HCT116 (cell line): ENCODE data around the gene GAPDH. TPM values are rescaled to one million over a fixed set of nuclear protein-coding genes. Genes with fewer than 3 reads are reported as not detected.

Experiments used
- ATAC-seq: fragments of 200-7000 bp; cut with Tn5 transposase; 2 replicates; pipeline ENCODE4 v1.9.1; 2020; ENCODE audit warnings: mild to moderate bottlenecking, moderate library complexity
- BruUV-seq: library from RNA; stranded (reverse); fragments of 400-500 nt; replicated peaks from 2 replicates; lab custom pipeline; 2021; lab: Mats Ljungman, UMichigan
- CTCF ChIA-PET: fragments of 300-600 bp; sonication (Branson Sonifier 250); formaldehyde crosslinking; loops from one replicate; lab custom pipeline; 2021; ENCODE audit warnings: antibody characterized with exemption; lab: Charles Lee
- POLR2A ChIA-PET: fragments of 300-600, 350-600 bp; sonication (Branson Sonifier 250); formaldehyde crosslinking; loops from one replicate; lab custom pipeline; 2021; ENCODE audit warnings: antibody characterized with exemption; lab: Charles Lee
- RAD21 ChIA-PET, 2 experiments: fragments of 300-600 bp; sonication (Branson Sonifier 250); formaldehyde crosslinking; loops; one replicate each; lab custom pipeline; 2023; ENCODE audit warnings: low total read pairs in 2 of 2; ENCODE audit not compliant: uncharacterized antibody in 2 of 2, unreplicated experiment in 2 of 2, low non-redundant PET in 1 of 2; lab: Charles Lee
- DNase-seq: peaks from one replicate; pipeline ENCODE4 v3.0.0-alpha.2; 2010; ENCODE audit warnings: low read depth, low spot score
- H2AFZ ChIP-seq: fragments of 200-600 bp; shearing (Covaris generic), sonication (generic); 2 replicates; pipeline ENCODE4 v1.6.1; 2017; ENCODE audit warnings: low read depth, mixed run types, mixed read lengths, antibody characterized with exemption, low read length; ENCODE audit not compliant: poor library complexity, severe bottlenecking
- H3K27ac ChIP-seq: 2 replicates; pipeline ENCODE4 v1.5.1; 2012; ENCODE audit warnings: low read depth, low read length
- H3K27me3 ChIP-seq: fragments of 200-600 bp; sonication (generic); 2 replicates; pipeline ENCODE4 v1.6.1; 2016; ENCODE audit warnings: mixed run types, low read length, mixed read lengths; ENCODE audit not compliant: insufficient read depth
- H3K36me3 ChIP-seq, 2 experiments: fragments of 200-500 bp in 1 of 2; fragments of 200-600 bp in 1 of 2; sonication (Bioruptor generic) in 1 of 2; sonication (generic) in 1 of 2; 2 replicates each; pipeline versions ENCODE4 v1.5.1 to v1.6.1; 2014 to 2016; ENCODE audit warnings: low read length in 2 of 2, inconsistent platforms in 1 of 2, mixed read lengths in 1 of 2, mixed run types in 1 of 2; ENCODE audit not compliant: insufficient read depth in 2 of 2, control insufficient read depth in 1 of 2
- H3K4me1 ChIP-seq, 2 experiments: fragments of 200-600 bp in 1 of 2; sonication (generic) in 1 of 2; 2 replicates each; pipeline versions ENCODE4 v1.5.1 to v1.6.1; 2012 to 2017; ENCODE audit warnings: low read length in 2 of 2, inconsistent platforms in 1 of 2, mild to moderate bottlenecking in 1 of 2, mixed read lengths in 1 of 2, mixed run types in 1 of 2, moderate library complexity in 1 of 2; ENCODE audit not compliant: insufficient read depth in 2 of 2, control insufficient read depth in 1 of 2
- H3K4me2 ChIP-seq: fragments of 200-600 bp; sonication (generic); 2 replicates; pipeline ENCODE4 v1.6.1; 2017; ENCODE audit warnings: mixed run types, low read length, mixed read lengths
- H3K4me3 ChIP-seq, 2 experiments: fragments of 200-600 bp in 1 of 2; sonication (generic) in 1 of 2; replicated peaks in 1 of 2; 2 replicates each; pipeline ENCODE4 v1.5.1; 2011 to 2016; ENCODE audit warnings: low read length in 2 of 2, control low read depth in 1 of 2, low read depth in 1 of 2, mild to moderate bottlenecking in 1 of 2, mixed read lengths in 1 of 2, mixed run types in 1 of 2
- H3K79me2 ChIP-seq: fragments of 200-600 bp; sonication (generic); 2 replicates; pipeline ENCODE4 v1.6.1; 2017; ENCODE audit warnings: mild to moderate bottlenecking, mixed run types, low read length, moderate library complexity, mixed read lengths; ENCODE audit not compliant: insufficient read depth
- H3K9ac ChIP-seq: fragments of 200-600 bp; sonication (generic); 2 replicates; pipeline ENCODE4 v1.6.1; 2016; ENCODE audit warnings: low read length, mixed read lengths
- H3K9me2 ChIP-seq: fragments of 200-600 bp; sonication (generic), shearing (Covaris generic); 2 replicates; pipeline ENCODE4 v1.6.1; 2017; ENCODE audit warnings: mixed run types, mild to moderate bottlenecking, moderate library complexity; ENCODE audit not compliant: insufficient read depth
- H3K9me3 ChIP-seq, 2 experiments: fragments of 200-500 bp in 1 of 2; fragments of 200-600 bp in 1 of 2; sonication (Bioruptor generic) in 1 of 2; sonication (generic) in 1 of 2; 2 replicates each; pipeline ENCODE4 v1.6.1; 2014 to 2017; ENCODE audit warnings: low read length in 2 of 2, mixed read lengths in 2 of 2, inconsistent platforms in 1 of 2, low read depth in 1 of 2, mild to moderate bottlenecking in 1 of 2, mixed run types in 1 of 2, moderate library complexity in 1 of 2; ENCODE audit not compliant: control insufficient read depth in 1 of 2, insufficient read depth in 1 of 2
- H4K20me1 ChIP-seq: fragments of 200-600 bp; sonication (generic), shearing (Covaris generic); 2 replicates; pipeline ENCODE4 v1.6.1; 2017; ENCODE audit warnings: mixed run types, mild to moderate bottlenecking, moderate library complexity; ENCODE audit not compliant: insufficient read depth
- ATF3 ChIP-seq: IDR thresholded peaks from 2 replicates; pipeline ENCODE4 v1.6.1; 2012
- CTCF ChIP-seq, 3 experiments: fragments of 200-600 bp in 1 of 3; sonication (generic) in 1 of 3; IDR thresholded peaks in 2 of 3; conservative IDR thresholded peaks in 1 of 3; 2 replicates each; pipeline ENCODE4 v1.5.1; 2012 to 2017; ENCODE audit warnings: low read depth in 2 of 3, low read length in 2 of 3, antibody characterized with exemption in 1 of 3, borderline replicate concordance in 1 of 3, control low read depth in 1 of 3, mild to moderate bottlenecking in 1 of 3, mixed read lengths in 1 of 3, mixed run types in 1 of 3, moderate library complexity in 1 of 3; ENCODE audit not compliant: insufficient read depth in 1 of 3
- ELF1 ChIP-seq: IDR thresholded peaks from 2 replicates; pipeline ENCODE4 v1.6.1; 2012; ENCODE audit warnings: low read depth, borderline replicate concordance
- EZH2phosphoT487 ChIP-seq: fragments of 200-600 bp; IDR thresholded peaks from 2 replicates; pipeline ENCODE4 v1.6.1; 2018; ENCODE audit warnings: antibody characterized with exemption, borderline replicate concordance
- JUND ChIP-seq: IDR thresholded peaks from 2 replicates; pipeline ENCODE4 v1.6.1; 2012
- POLR2A ChIP-seq: IDR thresholded peaks from 2 replicates; pipeline ENCODE4 v1.7.0; 2011; ENCODE audit warnings: borderline replicate concordance; ENCODE audit not compliant: insufficient read depth, insufficient read length; ENCODE audit errors: extremely low read depth
- RAD21 ChIP-seq: IDR thresholded peaks from 2 replicates; pipeline ENCODE4 v1.6.1; 2012; ENCODE audit warnings: low read depth, mild to moderate bottlenecking
- SP1 ChIP-seq: IDR thresholded peaks from 2 replicates; pipeline ENCODE4 v1.6.1; 2012; ENCODE audit warnings: low read depth
- ZFX ChIP-seq: fragments of 450-650 bp; IDR thresholded peaks from 2 replicates; pipeline ENCODE4 v1.6.1; 2017
- ZNF274 ChIP-seq: fragments of 200-500 bp; sonication (Bioruptor generic); IDR thresholded peaks from 2 replicates; pipeline ENCODE4 v1.6.1; 2014; ENCODE audit warnings: mild to moderate bottlenecking, low read depth, low read length, inconsistent platforms
- intact Hi-C: fragments of 100-400 bp; cut with micrococcal nuclease; formaldehyde crosslinking; loops from 2 replicates; pipeline ENCODE4 v1.10.0; 2022
- total RNA-seq: library from RNA; stranded (reverse); gene quantifications from one replicate; pipeline ENCODE4 v1.2.1, GENCODE V29; 2021; ENCODE audit not compliant: unreplicated experiment

Gene GAPDH
- total RNA-seq, 1 experiment from 2014 or later = 5,901 TPM

GRCh38 chr12:6541371-6542165, 7.3 kb downstream of the GAPDH start:
- intact Hi-C loops = no loop called here
- POLR2A ChIA-PET = interaction anchor here (0.6 to 1.2 kb wide), 2 partner anchors 11 to 178 kb away, joined by 3 read pairs; no protein-coding TSS in a partner anchor
- Histone ChIP-seq H3K9me2 (no peaks in the 10 kb centered on the region), H3K27me3 (no peaks in the 10 kb centered on the region), H3K27ac (peak overlapping the region; percentile 84), H4K20me1 (peaks cover 8% of the 10 kb centered on the region; the same call in 1 of the 2 replicates), H3K4me1 (peaks cover 18 to 52% of the 10 kb centered on the region in 2 experiments), H3K9me3 (no peaks in the 10 kb centered on the region), H3K4me3 (no peak overlapping the region), H3K79me2 (peaks cover 10% of the 10 kb centered on the region; the same call in 1 of the 2 replicates)
- RAD21 ChIA-PET = no interaction called here
- no peak for DNase-seq
- CTCF ChIA-PET = interaction anchor here (1.0 to 2.6 kb wide), 3 partner anchors 11 to 157 kb away, joined by 3 to 10 read pairs (median 6); no protein-coding TSS in a partner anchor
- TF ChIP-seq RAD21 (no peak), ELF1 (no peak), ZNF274 (no peak), ATF3 (no peak), SP1 (no peak)
- TF ChIP-seq, all 23 proteins: peak for 0
- BruUV-seq = no TSS peak
- Histone ChIP-seq H2AFZ (no peak overlapping the region), H3K36me3 (peaks cover 7 to 13% of the 10 kb centered on the region in 2 experiments; a peak in 2 of 4 replicates), H3K4me2 (peak overlapping the region; percentile 94), H3K9ac (peak overlapping the region; percentile 52)
- no peak for ATAC-seq

- Histone ChIP-seq H4K20me1 (peaks cover 6% of the 10 kb centered on the region; the same call in 1 of the 2 replicates), H3K36me3 (peaks cover under 1 to 5% of the 10 kb centered on the region in 2 experiments; a peak in 2 of 4 replicates), H3K27ac (no peak overlapping the region), H2AFZ (no peak overlapping the region), H3K27me3 (no peaks in the 10 kb centered on the region), H3K9me3 (no peaks in the 10 kb centered on the region), H3K4me3 (no peak overlapping the region), H3K4me1 (peaks cover 18 to 48% of the 10 kb centered on the region in 2 experiments), H3K9me2 (no peaks in the 10 kb centered on the region), H3K79me2 (peaks cover 2% of the 10 kb centered on the region; the same call in 1 of the 2 replicates), H3K9ac (no peak overlapping the region), H3K4me2 (no peak overlapping the region)
- ATAC-seq (no peak), DNase-seq (no peak)
- ChIA-PET POLR2A (no interaction called here), CTCF (interaction anchor here (1.0 kb wide), 1 partner anchor 156 kb away, joined by 3 read pairs; no protein-coding TSS in a partner anchor), RAD21 (no interaction called here)
- TF ChIP-seq ZNF274 (no peak), RAD21 (no peak), ELF1 (no peak), EZH2phosphoT487 (no peak), POLR2A (no peak), JUND (no peak), CTCF (IDR thresholded peaks at IDR 0.05 in 2 of 3, conservative IDR thresholded peaks at IDR 0.05 in 1 of 3; ENCODE audit: borderline replicate concordance in 1 of 3, insufficient read depth in 1 of 3, low read depth in 2 of 3, low read length in 2 of 3) (no peak), ZFX (no peak)
- intact Hi-C loops = no loop called here
- BruUV-seq = no TSS peak
These were observed 8.1 kb downstream of the GAPDH start for GRCh38 chr12:6542209-6543009.
